Measurements from ENCODE around the gene SLC4A5.
A peak's percentile ranks its signal among the peaks of the same experiment; 100 is the strongest.

Gene SLC4A5, protein sequence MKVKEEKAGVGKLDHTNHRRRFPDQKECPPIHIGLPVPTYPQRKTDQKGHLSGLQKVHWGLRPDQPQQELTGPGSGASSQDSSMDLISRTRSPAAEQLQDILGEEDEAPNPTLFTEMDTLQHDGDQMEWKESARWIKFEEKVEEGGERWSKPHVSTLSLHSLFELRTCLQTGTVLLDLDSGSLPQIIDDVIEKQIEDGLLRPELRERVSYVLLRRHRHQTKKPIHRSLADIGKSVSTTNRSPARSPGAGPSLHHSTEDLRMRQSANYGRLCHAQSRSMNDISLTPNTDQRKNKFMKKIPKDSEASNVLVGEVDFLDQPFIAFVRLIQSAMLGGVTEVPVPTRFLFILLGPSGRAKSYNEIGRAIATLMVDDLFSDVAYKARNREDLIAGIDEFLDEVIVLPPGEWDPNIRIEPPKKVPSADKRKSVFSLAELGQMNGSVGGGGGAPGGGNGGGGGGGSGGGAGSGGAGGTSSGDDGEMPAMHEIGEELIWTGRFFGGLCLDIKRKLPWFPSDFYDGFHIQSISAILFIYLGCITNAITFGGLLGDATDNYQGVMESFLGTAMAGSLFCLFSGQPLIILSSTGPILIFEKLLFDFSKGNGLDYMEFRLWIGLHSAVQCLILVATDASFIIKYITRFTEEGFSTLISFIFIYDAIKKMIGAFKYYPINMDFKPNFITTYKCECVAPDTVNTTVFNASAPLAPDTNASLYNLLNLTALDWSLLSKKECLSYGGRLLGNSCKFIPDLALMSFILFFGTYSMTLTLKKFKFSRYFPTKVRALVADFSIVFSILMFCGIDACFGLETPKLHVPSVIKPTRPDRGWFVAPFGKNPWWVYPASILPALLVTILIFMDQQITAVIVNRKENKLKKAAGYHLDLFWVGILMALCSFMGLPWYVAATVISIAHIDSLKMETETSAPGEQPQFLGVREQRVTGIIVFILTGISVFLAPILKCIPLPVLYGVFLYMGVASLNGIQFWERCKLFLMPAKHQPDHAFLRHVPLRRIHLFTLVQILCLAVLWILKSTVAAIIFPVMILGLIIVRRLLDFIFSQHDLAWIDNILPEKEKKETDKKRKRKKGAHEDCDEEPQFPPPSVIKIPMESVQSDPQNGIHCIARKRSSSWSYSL

DNA sequence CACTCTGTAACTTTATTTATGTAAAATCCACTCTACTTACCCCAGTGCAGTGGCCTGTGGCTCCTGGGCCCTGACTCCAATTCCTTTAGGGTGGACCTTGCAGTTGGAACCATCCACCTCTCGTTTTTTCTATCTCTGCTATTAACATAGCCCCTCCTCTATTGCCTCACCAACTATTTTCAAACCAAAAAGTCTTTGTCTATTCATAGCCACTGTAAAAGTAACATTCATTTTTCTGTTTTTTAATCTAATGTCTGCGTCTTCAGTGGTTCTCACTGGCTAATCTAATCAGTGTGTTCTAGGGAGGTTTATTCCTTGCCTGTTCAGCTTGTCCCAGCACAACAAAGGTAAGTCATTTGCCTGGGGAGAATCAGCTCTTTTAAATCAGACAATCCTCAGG, at the start of gene SLC4A5:
SLC4A5 (minus strand) TSS at position 101 of the 400 bp plus-strand sequence. CDS start 28,393 bp downstream, outside the sequence.
- no peak within 1 kb of the TSS for H3K4me3 ChIP-seq (ENCODE audit: low read length)
- H3K27ac ChIP-seq (ENCODE audit: low read length) = no peak within 1 kb of the TSS
- no peak within 1 kb of the TSS for H3K9ac ChIP-seq (ENCODE audit: low read depth, low read length)
- no peaks in the 10 kb centered on the region for H3K36me3 ChIP-seq (ENCODE audit: insufficient read depth, low read depth, low read length)
- H3K9me3 ChIP-seq (ENCODE audit: insufficient read depth, low read depth, low read length) = no peaks in the 10 kb centered on the region
- H3K4me1 ChIP-seq (ENCODE audit: insufficient read depth, low read length) = no peaks in the 10 kb centered on the region; the same call in 1 of the 2 replicates
- H3K27me3 ChIP-seq (ENCODE audit: insufficient read depth, low read length) = no peaks in the 10 kb centered on the region

DNA sequence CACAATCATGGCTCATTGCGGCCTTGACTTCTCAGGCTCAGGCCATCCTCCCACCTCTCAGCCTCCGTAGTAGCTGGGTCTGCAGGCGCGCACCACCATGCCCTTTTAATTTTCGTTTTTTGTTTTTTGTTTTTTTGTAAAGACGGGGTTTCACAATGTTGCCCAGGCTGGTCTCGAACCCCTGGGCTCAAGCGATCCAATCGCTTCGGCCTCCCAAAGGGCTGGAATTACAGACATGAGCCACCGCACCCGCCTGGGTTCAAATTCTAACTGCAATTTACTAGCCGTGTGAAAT, 49.2 kb upstream of the SLC4A5 start:
- Histone ChIP-seq H3K27ac (ENCODE audit: low read length) (no peak overlapping the region), H3K9me3 (ENCODE audit: insufficient read depth, low read depth, low read length) (no peaks in the 10 kb centered on the region), H3K4me3 (ENCODE audit: low read length) (peak overlapping the region; percentile 98; the same call in 1 of the 2 replicates), H3K27me3 (ENCODE audit: insufficient read depth, low read length) (no peaks in the 10 kb centered on the region), H3K9ac (ENCODE audit: low read depth, low read length) (peak overlapping the region; percentile 96; the same call in 1 of the 2 replicates), H3K4me1 (ENCODE audit: insufficient read depth, low read length) (peaks cover 9% of the 10 kb centered on the region), H3K36me3 (ENCODE audit: insufficient read depth, low read depth, low read length) (no peaks in the 10 kb centered on the region)

DNA sequence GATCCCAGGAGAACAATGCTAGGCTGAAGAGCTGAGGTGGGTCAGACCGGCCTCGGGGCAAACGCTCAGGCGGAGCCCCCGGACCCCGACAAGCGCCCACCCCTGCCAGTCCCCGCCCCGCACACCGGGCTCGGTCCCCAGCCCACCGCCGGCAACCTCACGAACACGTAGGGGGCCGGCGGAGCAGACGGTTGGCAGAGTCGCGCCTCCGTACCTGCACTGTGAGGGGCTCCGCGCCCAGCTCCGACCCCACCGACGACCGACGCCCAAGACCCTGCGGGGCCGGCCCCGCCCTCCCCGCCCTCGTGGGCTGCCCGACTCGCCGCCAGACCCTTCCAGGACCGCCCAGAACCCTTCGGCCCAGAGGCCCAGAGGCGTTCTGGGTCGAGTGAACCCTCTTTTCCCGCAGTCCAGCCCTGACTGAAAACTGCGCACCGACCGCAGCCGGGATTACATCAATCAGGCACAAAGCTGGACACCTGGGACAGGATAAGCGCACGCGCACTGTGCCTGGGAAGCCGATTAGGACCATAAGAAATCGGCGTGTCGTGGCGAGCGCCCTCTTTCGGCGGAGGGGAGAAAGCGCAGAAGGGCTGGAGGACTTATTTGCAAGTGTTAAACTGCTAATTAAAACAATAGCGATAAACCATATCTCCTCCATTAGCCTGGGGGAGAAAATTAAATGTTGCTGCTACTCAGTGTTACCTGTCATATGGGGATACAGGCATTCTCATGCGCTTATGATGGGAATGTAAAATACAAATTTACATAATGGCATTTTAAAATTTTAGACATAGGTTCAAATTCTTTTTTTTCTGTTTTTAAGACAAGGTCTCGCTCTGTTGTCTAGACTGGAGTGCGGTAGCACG, 48.6 kb upstream of the SLC4A5 start:
- Histone ChIP-seq H3K4me3 (ENCODE audit: low read length) (peak overlapping the region; percentile 98), H3K36me3 (ENCODE audit: insufficient read depth, low read depth, low read length) (no peaks in the 10 kb centered on the region), H3K9ac (ENCODE audit: low read depth, low read length) (peak overlapping the region; percentile 96), H3K27ac (ENCODE audit: low read length) (peak overlapping the region; percentile 40), H3K27me3 (ENCODE audit: insufficient read depth, low read length) (no peaks in the 10 kb centered on the region), H3K4me1 (ENCODE audit: insufficient read depth, low read length) (peaks cover 9% of the 10 kb centered on the region), H3K9me3 (ENCODE audit: insufficient read depth, low read depth, low read length) (no peaks in the 10 kb centered on the region)

DNA sequence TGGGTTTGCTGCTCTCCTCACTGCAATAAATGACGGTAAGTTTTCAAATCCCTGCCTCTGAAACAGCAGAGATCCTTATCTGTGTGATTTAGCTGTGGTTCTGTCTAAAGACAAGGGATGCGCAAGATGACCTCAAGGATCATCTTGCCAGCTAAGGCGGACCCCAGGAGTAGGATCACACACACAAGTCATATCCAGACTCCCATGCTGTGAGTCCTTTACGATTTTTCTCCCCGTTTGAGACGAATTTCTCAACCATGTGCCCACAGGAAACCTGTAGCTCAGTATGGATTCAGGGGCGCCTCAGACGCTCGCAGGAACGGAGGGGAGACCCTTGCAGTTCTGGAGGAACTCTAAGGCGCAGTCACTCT, 48.0 kb upstream of the SLC4A5 start:
- Histone ChIP-seq H3K4me3 (ENCODE audit: low read length) (peak overlapping the region; percentile 98), H3K9ac (ENCODE audit: low read depth, low read length) (peak overlapping the region; percentile 96), H3K4me1 (ENCODE audit: insufficient read depth, low read length) (peaks cover 9% of the 10 kb centered on the region), H3K9me3 (ENCODE audit: insufficient read depth, low read depth, low read length) (no peaks in the 10 kb centered on the region), H3K27ac (ENCODE audit: low read length) (peak overlapping the region; percentile 40), H3K36me3 (ENCODE audit: insufficient read depth, low read depth, low read length) (0 out of 2 replicates have a peak, but pooled peaks cover 1% of the 10 kb centered on the region), H3K27me3 (ENCODE audit: insufficient read depth, low read length) (no peaks in the 10 kb centered on the region)

DNA sequence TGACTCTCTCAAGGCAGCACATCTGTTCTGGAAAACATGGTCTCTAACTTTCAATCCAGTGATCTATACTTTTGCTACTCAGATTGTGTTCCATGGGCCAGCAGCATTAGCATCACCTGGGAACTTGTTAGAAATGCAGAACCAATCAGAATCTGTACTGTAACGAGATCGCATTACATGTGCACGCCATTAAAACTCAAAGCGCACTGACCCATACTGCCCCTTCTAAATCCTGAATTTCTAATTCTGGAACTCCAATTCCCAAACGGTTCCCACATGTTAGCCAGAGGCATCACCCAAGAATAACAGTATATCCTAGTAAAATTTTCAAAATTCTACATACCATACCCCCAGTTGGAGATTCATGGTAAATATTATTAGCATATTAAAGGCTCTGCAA, 47.4 kb upstream of the SLC4A5 start:
- H3K36me3 ChIP-seq (ENCODE audit: insufficient read depth, low read depth, low read length) = peaks cover 7% of the 10 kb centered on the region; the same call in 1 of the 2 replicates
- H3K9me3 ChIP-seq (ENCODE audit: insufficient read depth, low read depth, low read length) = no peaks in the 10 kb centered on the region
- peaks cover 9% of the 10 kb centered on the region for H3K4me1 ChIP-seq (ENCODE audit: insufficient read depth, low read length)
- peak overlapping the region; percentile 98 for H3K4me3 ChIP-seq (ENCODE audit: low read length)
- H3K27me3 ChIP-seq (ENCODE audit: insufficient read depth, low read length) = no peaks in the 10 kb centered on the region
- H3K9ac ChIP-seq (ENCODE audit: low read depth, low read length) = peak overlapping the region; percentile 96; the same call in 1 of the 2 replicates
- H3K27ac ChIP-seq (ENCODE audit: low read length) = no peak overlapping the region

DNA sequence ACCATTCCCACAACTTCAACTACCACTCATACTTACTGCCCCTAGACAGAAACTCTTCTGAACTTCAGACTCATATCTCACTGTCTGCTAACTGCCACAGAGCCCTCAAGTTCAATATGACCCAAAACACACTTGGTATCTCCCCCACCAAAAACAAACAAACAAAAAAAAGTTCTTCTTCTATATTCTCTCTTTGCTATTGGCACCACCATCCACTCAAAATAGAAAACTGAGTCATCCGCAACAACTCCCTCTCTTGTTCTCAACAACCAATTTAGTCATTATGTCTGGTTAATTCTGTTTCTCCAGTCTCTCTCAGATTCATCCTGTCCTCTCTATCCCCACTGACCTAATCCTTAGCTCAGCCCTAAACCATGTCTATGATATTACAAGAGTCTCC, 44.1 kb upstream of the SLC4A5 start:
- no peaks in the 10 kb centered on the region for H3K27me3 ChIP-seq (ENCODE audit: insufficient read depth, low read length)
- peaks cover 26% of the 10 kb centered on the region for H3K36me3 ChIP-seq (ENCODE audit: insufficient read depth, low read depth, low read length)
- no peak overlapping the region for H3K27ac ChIP-seq (ENCODE audit: low read length)
- no peak overlapping the region for H3K9ac ChIP-seq (ENCODE audit: low read depth, low read length)
- peaks cover 9% of the 10 kb centered on the region for H3K4me1 ChIP-seq (ENCODE audit: insufficient read depth, low read length)
- H3K4me3 ChIP-seq (ENCODE audit: low read length) = no peak overlapping the region
- no peaks in the 10 kb centered on the region for H3K9me3 ChIP-seq (ENCODE audit: insufficient read depth, low read depth, low read length)

DNA sequence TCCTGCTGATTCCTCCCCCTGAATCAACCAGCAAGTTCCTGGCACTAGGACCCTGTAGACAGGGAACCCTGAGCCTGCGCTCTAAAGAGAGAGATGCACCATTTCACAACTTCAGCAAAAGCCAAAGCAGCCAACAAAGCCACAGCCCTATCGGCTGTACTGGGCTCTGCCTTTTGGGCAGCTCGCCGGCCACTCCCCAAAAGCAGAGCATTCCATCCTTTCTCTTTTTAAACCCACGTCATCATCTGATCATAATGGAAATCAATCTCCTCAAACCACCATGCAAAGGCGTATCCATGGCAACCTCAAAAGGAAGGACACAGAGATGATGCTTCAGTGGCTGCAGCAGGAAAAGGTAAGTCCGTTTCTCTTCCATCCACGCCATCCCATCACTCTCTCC, 42.2 kb upstream of the SLC4A5 start:
- H3K9me3 ChIP-seq (ENCODE audit: insufficient read depth, low read depth, low read length) = no peaks in the 10 kb centered on the region
- H3K36me3 ChIP-seq (ENCODE audit: insufficient read depth, low read depth, low read length) = peaks cover 26% of the 10 kb centered on the region
- no peak overlapping the region for H3K4me3 ChIP-seq (ENCODE audit: low read length)
- H3K9ac ChIP-seq (ENCODE audit: low read depth, low read length) = no peak overlapping the region
- H3K4me1 ChIP-seq (ENCODE audit: insufficient read depth, low read length) = peaks cover 5% of the 10 kb centered on the region
- no peaks in the 10 kb centered on the region for H3K27me3 ChIP-seq (ENCODE audit: insufficient read depth, low read length)
- no peak overlapping the region for H3K27ac ChIP-seq (ENCODE audit: low read length)

DNA sequence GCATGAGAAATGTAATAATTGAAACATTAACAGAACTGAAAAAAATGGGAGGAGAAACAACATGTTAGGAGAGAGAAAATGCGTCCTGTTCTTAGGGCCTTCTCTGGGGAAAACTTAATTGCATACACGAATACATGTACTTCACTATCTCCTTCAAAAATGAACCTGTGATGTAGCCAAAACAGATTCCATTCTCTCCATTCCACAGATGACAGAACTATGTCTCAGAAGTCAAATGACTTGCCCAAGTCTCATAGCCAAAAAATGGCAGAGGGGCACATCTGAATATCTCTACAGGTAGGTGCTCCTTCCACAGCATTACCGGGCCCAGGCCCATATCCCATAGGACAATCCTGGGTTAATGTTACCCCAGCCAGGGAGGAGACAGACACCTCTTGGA, 40.8 kb upstream of the SLC4A5 start:
- Histone ChIP-seq H3K4me3 (ENCODE audit: low read length) (no peak overlapping the region), H3K9ac (ENCODE audit: low read depth, low read length) (no peak overlapping the region), H3K4me1 (ENCODE audit: insufficient read depth, low read length) (peaks cover 11% of the 10 kb centered on the region), H3K36me3 (ENCODE audit: insufficient read depth, low read depth, low read length) (peaks cover 27% of the 10 kb centered on the region), H3K27ac (ENCODE audit: low read length) (no peak overlapping the region), H3K9me3 (ENCODE audit: insufficient read depth, low read depth, low read length) (no peaks in the 10 kb centered on the region), H3K27me3 (ENCODE audit: insufficient read depth, low read length) (no peaks in the 10 kb centered on the region)

DNA sequence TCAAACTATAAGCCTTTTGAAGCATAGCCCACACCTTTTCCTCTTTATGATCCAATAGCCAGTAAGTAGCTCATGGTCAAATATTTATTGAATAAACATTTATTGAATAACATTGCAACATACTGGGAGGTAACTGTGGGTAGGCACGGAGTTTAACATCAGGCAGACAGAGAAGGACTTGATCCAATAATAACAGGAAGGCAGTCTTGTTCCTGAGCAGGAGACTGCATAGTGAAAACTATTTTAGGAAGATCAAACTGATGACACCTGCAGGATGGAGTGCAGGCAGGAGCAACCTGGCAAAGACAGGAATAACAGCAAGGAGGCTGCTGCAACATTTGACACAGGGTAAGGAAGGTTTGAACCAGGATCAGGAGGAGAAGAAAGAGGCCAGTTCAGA, 40.0 kb upstream of the SLC4A5 start:
- Histone ChIP-seq H3K9ac (ENCODE audit: low read depth, low read length) (no peak overlapping the region), H3K27ac (ENCODE audit: low read length) (no peak overlapping the region), H3K27me3 (ENCODE audit: insufficient read depth, low read length) (no peaks in the 10 kb centered on the region), H3K4me3 (ENCODE audit: low read length) (no peak overlapping the region), H3K9me3 (ENCODE audit: insufficient read depth, low read depth, low read length) (no peaks in the 10 kb centered on the region), H3K4me1 (ENCODE audit: insufficient read depth, low read length) (peaks cover 11% of the 10 kb centered on the region), H3K36me3 (ENCODE audit: insufficient read depth, low read depth, low read length) (peaks cover 30% of the 10 kb centered on the region)

DNA sequence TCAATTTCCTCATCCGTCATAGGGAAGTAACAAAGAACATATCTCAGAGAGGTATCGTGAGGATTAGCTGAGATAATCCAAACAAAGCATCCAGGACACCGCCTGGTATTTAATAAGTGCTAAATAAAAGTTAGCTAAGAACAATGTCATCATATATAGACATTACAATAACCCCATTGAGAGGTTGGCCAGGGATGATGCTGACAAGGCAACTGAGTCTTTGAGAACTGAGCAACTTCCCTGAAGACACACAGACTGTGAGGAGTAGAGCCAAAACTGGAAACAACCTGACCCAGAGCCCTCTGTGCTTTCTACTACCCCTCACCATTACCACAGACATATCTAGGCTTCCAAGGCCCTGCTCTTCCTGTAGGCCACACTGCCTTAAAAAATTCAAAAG, 38.5 kb upstream of the SLC4A5 start:
- H3K4me3 ChIP-seq (ENCODE audit: low read length) = no peak overlapping the region
- no peak overlapping the region for H3K27ac ChIP-seq (ENCODE audit: low read length)
- H3K9ac ChIP-seq (ENCODE audit: low read depth, low read length) = no peak overlapping the region
- peaks cover 11% of the 10 kb centered on the region for H3K4me1 ChIP-seq (ENCODE audit: insufficient read depth, low read length)
- H3K9me3 ChIP-seq (ENCODE audit: insufficient read depth, low read depth, low read length) = no peaks in the 10 kb centered on the region
- peaks cover 44% of the 10 kb centered on the region for H3K36me3 ChIP-seq (ENCODE audit: insufficient read depth, low read depth, low read length)
- H3K27me3 ChIP-seq (ENCODE audit: insufficient read depth, low read length) = no peaks in the 10 kb centered on the region
